PC-3 (cell line): ENCODE measurements around the gene CDC42SE2. TPM values are rescaled to one million over a fixed set of nuclear protein-coding genes. Genes with fewer than 3 reads are reported as not detected.
"Not testable (repeated sequence)": the region's sequence is repeated elsewhere in the genome, so short reads cannot be mapped to it uniquely, and the experiment has no call there.

ENCODE experiments used
- ATAC-seq: fragments of 200-7000 bp; cut with Tn5 transposase; 2 replicates; pipeline ENCODE4 v1.9.1; 2020; ENCODE audit warnings: mild to moderate bottlenecking, moderate library complexity
- BruUV-seq: library from RNA; stranded (reverse); fragments of 400-500 nt; replicated peaks from 2 replicates; lab custom pipeline; 2021; lab: Mats Ljungman, UMichigan
- CTCF ChIA-PET: fragments of 300-600 bp; sonication (Branson Sonifier 250); formaldehyde crosslinking; loops from one replicate; lab custom pipeline; 2022; ENCODE audit warnings: antibody characterized with exemption; lab: Charles Lee
- POLR2A ChIA-PET: fragments of 300-600 bp; sonication (Branson Sonifier 250); formaldehyde crosslinking; loops from one replicate; lab custom pipeline; 2022; ENCODE audit warnings: antibody characterized with exemption; ENCODE audit not compliant: unreplicated experiment; lab: Charles Lee
- DNase-seq: peaks from one replicate; pipeline ENCODE4 v3.0.0-alpha.2; 2015
- H2AFZ ChIP-seq: fragments of 300-600 bp; sonication (generic); 2 replicates; pipeline ENCODE4 v1.6.0; 2016; ENCODE audit warnings: antibody characterized with exemption, low read length
- H3F3A ChIP-seq: fragments of 300-600 bp; sonication (generic); one replicate; pipeline ENCODE4 v1.6.0; 2017; ENCODE audit warnings: antibody characterized with exemption, low read length, control low read depth, mild to moderate bottlenecking; ENCODE audit not compliant: unreplicated experiment
- H3K27ac ChIP-seq: fragments of 300-600 bp; sonication (generic); 2 replicates; pipeline ENCODE4 v1.5.1; 2016; ENCODE audit warnings: mild to moderate bottlenecking, low read length
- H3K27me3 ChIP-seq: fragments of 300-600 bp; sonication (generic); 2 replicates; pipeline ENCODE4 v1.6.1; 2016; ENCODE audit warnings: low read length, mixed read lengths
- H3K36me3 ChIP-seq: fragments of 300-600 bp; sonication (generic); 2 replicates; pipeline ENCODE4 v1.6.1; 2016; ENCODE audit warnings: low read depth, mixed run types, low read length, mixed read lengths
- H3K4me1 ChIP-seq: fragments of 300-600 bp; sonication (generic); 2 replicates; pipeline ENCODE4 v1.5.1; 2016; ENCODE audit warnings: low read length; ENCODE audit not compliant: insufficient read depth
- H3K4me2 ChIP-seq: fragments of 300-600 bp; sonication (generic); 2 replicates; pipeline ENCODE4 v1.6.0; 2016; ENCODE audit warnings: low read length
- H3K4me3 ChIP-seq: fragments of 300-600 bp; sonication (generic); 2 replicates; pipeline ENCODE4 v1.5.1; 2016; ENCODE audit warnings: mild to moderate bottlenecking, low read length, mixed read lengths
- H3K79me2 ChIP-seq: fragments of 300-600 bp; sonication (generic); 2 replicates; pipeline ENCODE4 v1.6.1; 2017; ENCODE audit warnings: low read length, mixed read lengths
- H3K9ac ChIP-seq: fragments of 300-600 bp; sonication (generic); 2 replicates; pipeline ENCODE4 v1.6.0; 2016; ENCODE audit warnings: mild to moderate bottlenecking, low read length
- H3K9me2 ChIP-seq: fragments of 300-600 bp; sonication (generic); replicated peaks from 2 replicates; pipeline ENCODE4 v1.6.1; 2016; ENCODE audit warnings: mixed run types, low read length, mixed read lengths
- H3K9me3 ChIP-seq: fragments of 300-600 bp; sonication (generic); 2 replicates; pipeline ENCODE4 v1.6.1; 2016; ENCODE audit warnings: low read length, mixed read lengths
- H4K20me1 ChIP-seq: fragments of 300-600 bp; sonication (generic); 2 replicates; pipeline ENCODE4 v1.6.1; 2016; ENCODE audit warnings: low read length, mixed read lengths
- CTCF ChIP-seq: fragments of 300-600 bp; sonication (generic); conservative IDR thresholded peaks from 2 replicates; pipeline ENCODE4 v1.5.1; 2017; ENCODE audit warnings: antibody characterized with exemption, low read depth, mild to moderate bottlenecking, low read length
- EZH2 ChIP-seq: fragments of 300-600 bp; sonication (generic); IDR thresholded peaks from one replicate; pipeline ENCODE4 v1.6.1; 2017; ENCODE audit warnings: antibody characterized with exemption, mild to moderate bottlenecking, low read length; ENCODE audit not compliant: unreplicated experiment
- EZH2phosphoT487 ChIP-seq: fragments of 300-600 bp; sonication (generic); IDR thresholded peaks from 2 replicates; pipeline ENCODE4 v1.6.1; 2018; ENCODE audit warnings: mild to moderate bottlenecking, antibody characterized with exemption, low read length, borderline replicate concordance
- intact Hi-C: fragments of 100-400 bp; cut with micrococcal nuclease; formaldehyde crosslinking; loops from 2 replicates; pipeline ENCODE4 v1.9.0; 2023
- total RNA-seq: library from RNA; depleted of rRNA; stranded (reverse); fragments of >200 nt; gene quantifications from 2 replicates; pipeline ENCODE4 v1.2.3, GENCODE V29; 2014

The CDC42SE2 gene
- total RNA-seq, 1 experiment from 2014 or later: 13.3 TPM

GRCh38 chr5:131277875-131278740 is 14.3 kb downstream of the CDC42SE2 start:
- ChIA-PET CTCF (no interaction called here), POLR2A (interaction anchor here (0.6 kb wide), 1 partner anchor 85 kb away, joined by 3 read pairs; no protein-coding TSS in a partner anchor)
- TF ChIP-seq CTCF: no peak
- TF ChIP-seq EZH2phosphoT487: no peak
- TF ChIP-seq EZH2: no peak
- no peak overlapping the region for H3K4me2 ChIP-seq
- H3K9me2 ChIP-seq: no peaks in the 10 kb centered on the region
- no TSS peak for BruUV-seq
- 0 out of 2 replicates have a peak, but pooled peaks cover 7% of the 10 kb centered on the region for H4K20me1 ChIP-seq
- H3K4me1 ChIP-seq: peaks cover 22% of the 10 kb centered on the region
- H3K27me3 ChIP-seq: no peaks in the 10 kb centered on the region
- no peaks in the 10 kb centered on the region for H3K9me3 ChIP-seq
- H2AFZ ChIP-seq: no peak overlapping the region
- no peak overlapping the region for H3K27ac ChIP-seq
- H3K36me3 ChIP-seq: no peaks in the 10 kb centered on the region
- intact Hi-C loops: loop anchor here (2.0 kb wide), 1 partner anchor 13 kb away; the partner anchor contains the start of gene CDC42SE2
- peaks cover 72% of the 10 kb centered on the region for H3K79me2 ChIP-seq
- H3K4me3 ChIP-seq: no peak overlapping the region
- ATAC-seq (no peak), DNase-seq (no peak)
- H3K9ac ChIP-seq: no peak overlapping the region
- H3F3A ChIP-seq: no peaks in the 10 kb centered on the region

GRCh38 chr5:131278741-131279124 is 14.9 kb downstream of the CDC42SE2 start:
- H2AFZ ChIP-seq, H3K9me3 ChIP-seq, ATAC-seq, H3K36me3 ChIP-seq, H3K4me3 ChIP-seq, H3K4me2 ChIP-seq, H3K9ac ChIP-seq, H3K9me2 ChIP-seq, H3K27ac ChIP-seq, DNase-seq, H3F3A ChIP-seq, BruUV-seq, H4K20me1 ChIP-seq, H3K27me3 ChIP-seq, CTCF ChIA-PET: not testable (repeated sequence)
- Histone ChIP-seq H3K4me1 (peaks cover 22% of the 10 kb centered on the region), H3K79me2 (peaks cover 77% of the 10 kb centered on the region)
- intact Hi-C loops: loop anchor here (2.0 kb wide), 1 partner anchor 14 kb away; the partner anchor contains the start of gene CDC42SE2
- POLR2A ChIA-PET: interaction anchor here (0.6 kb wide), 1 partner anchor 86 kb away, joined by 3 read pairs; no protein-coding TSS in a partner anchor

- ATAC-seq (no peak), DNase-seq (no peak)
- Histone ChIP-seq H3K4me3 (no peak overlapping the region), H4K20me1 (0 out of 2 replicates have a peak, but pooled peaks cover 7% of the 10 kb centered on the region), H3K79me2 (peaks cover 77% of the 10 kb centered on the region), H3F3A (no peaks in the 10 kb centered on the region), H2AFZ (no peak overlapping the region), H3K4me1 (peaks cover 22% of the 10 kb centered on the region), H3K9ac (no peak overlapping the region), H3K9me3 (no peaks in the 10 kb centered on the region), H3K4me2 (no peak overlapping the region), H3K36me3 (no peaks in the 10 kb centered on the region), H3K27ac (no peak overlapping the region), H3K9me2 (no peaks in the 10 kb centered on the region), H3K27me3 (no peaks in the 10 kb centered on the region)
- TF ChIP-seq EZH2phosphoT487: no peak
- TF ChIP-seq EZH2: no peak
- TF ChIP-seq CTCF: no peak
- CTCF ChIA-PET: no interaction called here
- BruUV-seq: no TSS peak
- POLR2A ChIA-PET: no interaction called here
- intact Hi-C loops: loop anchor here (2.0 kb wide), 1 partner anchor 14 kb away; the partner anchor contains the start of gene CDC42SE2
These were observed 15.4 kb downstream of the CDC42SE2 start for GRCh38 chr5:131279204-131279603.
